ENCODE results near the gene GRK4.
"Not testable (repeated sequence)": the region's sequence is repeated elsewhere in the genome, so short reads cannot be mapped to it uniquely, and the experiment has no call there.

GRK4 gene

GRCh38 chr4:2942037-2942531 is 21.3 kb upstream of the GRK4 start:
- no peak for DNase-seq (ENCODE audit: low spot score)

DNA sequence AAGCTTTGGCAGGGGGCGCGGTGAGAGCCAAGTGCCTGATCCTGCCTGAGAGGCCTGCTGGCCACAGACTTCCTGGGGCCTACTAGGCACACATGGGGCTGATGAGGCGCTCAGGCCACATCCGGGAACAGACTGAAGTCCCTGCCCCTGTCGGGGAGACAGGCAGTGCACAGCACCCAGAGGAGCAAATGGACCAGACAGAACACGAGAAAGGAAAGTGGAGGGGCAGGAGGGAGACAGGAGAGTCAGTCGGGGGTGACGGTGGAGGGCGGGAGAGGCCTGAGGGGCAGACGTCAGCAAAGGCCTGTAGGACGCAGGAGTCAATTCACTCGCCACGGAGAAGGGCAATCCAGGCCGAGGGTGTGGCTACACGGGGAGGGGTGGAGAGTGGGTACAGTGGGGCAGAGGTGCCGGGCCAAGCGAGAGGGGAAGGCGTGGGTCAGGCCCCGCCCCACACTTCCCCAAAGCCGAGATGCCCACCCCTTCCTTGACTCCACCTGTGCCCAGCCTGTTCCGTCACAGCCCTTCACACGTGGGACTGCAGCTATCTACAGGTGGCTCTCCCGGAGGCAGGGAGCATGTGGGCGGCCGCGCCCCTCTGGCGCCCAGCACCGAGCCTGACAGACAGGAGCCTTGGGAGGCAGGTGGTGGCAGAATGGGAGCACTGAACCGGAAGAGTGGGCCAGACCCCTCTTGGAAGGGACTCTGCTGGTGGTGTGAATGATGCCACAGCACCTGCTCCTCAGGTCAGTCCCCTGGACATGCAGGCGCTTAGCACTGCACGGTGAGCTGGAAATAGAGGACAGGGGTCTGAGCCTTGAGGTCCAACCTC is 20.6 kb upstream of the GRK4 start:
- peak; percentile 32 for DNase-seq (ENCODE audit: low spot score)

GRCh38 chr4:2943364-2944090 is 19.8 kb upstream of the GRK4 start:
- DNase-seq (ENCODE audit: low spot score): no peak

DNA sequence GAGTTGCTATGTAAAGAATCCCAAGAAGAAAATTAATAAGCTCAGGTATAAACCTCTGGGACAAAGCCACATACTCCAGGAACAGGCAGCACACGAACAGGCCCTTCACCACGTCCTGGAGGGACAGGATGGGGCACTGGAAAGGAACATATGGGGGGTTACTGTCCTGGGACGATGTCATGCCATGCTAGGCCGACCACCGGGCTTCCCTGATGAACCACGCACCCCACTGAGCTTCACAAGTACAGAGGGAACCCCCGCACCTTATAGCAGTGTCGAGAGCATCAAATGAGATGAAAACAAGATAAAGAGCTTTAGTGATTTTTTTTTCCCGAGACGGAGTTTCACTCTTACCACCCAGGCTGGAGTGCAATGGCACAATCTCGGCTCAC is 19.3 kb upstream of the GRK4 start:
- no peak for DNase-seq (ENCODE audit: low spot score)

- DNase-seq (ENCODE audit: low spot score): no peak
Observed at GRCh38 chr4:2944586-2945526, 18.5 kb upstream of the GRK4 start.

DNA sequence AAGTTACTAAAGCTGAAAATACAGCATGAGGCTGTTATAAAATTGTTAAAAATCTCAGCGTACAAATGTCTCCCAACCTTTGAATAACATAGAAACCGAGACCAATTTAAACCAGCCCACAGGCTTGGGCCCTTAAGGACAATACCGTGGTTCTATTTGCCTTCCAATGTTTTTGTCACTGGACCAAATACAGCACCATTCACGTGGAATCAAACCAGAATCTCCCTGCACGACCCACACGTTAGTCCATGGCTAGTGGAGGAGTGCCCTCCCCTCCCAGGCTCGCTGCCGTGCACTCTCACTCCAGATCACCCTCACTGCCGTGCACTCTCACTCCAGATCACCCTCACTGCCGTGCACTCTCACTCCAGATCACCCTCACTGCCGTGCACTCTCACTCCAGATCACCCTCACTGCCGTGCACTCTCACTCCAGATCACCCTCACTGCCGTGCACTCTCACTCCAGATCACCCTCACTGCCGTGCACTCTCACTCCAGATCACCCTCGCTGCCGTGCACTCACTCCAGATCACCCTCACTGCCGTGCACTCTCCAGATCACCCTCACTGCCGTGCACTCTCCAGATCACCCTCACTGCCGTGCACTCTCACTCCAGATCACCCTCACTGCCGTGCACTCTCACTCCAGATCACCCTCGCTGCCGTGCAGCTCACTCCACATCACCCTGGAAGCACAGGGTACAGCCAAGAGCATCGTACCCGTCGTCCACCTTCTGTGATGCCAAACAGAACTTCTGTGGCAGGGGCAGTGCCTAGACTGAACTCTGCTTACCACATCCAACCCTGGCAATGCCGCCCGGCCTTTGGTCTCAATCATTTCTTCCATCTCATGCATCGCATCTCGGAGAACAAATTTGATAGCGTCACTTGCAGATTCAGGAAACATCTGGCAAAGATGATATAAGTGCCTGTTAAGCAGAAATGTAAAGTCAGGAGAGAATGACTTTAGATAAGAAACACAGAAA is 17.5 kb upstream of the GRK4 start:
- DNase-seq (ENCODE audit: low spot score): not testable (repeated sequence)

- no peak for DNase-seq (ENCODE audit: low spot score)
Observed at GRCh38 chr4:2946812-2947600, 16.4 kb upstream of the GRK4 start.

DNA sequence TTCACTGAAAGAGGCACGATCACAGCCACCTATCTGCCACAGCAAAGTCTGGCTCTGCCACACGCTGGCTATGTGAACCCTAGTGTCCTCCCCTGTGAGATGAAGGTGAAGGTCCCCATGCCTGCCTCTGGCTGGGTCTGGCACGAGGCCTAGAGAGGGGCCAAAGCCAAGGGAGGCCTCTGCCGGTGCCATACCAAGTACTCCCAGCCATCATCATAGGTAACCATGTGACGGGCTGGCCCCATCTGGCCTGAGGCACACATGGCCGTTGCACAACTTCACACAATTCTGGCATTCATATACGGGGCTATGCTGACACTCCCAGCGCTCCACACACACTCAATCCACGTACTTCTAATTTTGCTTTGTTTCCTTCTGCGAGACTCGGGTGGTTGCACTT is 15.4 kb upstream of the GRK4 start:
- DNase-seq (ENCODE audit: low spot score): no peak

DNA sequence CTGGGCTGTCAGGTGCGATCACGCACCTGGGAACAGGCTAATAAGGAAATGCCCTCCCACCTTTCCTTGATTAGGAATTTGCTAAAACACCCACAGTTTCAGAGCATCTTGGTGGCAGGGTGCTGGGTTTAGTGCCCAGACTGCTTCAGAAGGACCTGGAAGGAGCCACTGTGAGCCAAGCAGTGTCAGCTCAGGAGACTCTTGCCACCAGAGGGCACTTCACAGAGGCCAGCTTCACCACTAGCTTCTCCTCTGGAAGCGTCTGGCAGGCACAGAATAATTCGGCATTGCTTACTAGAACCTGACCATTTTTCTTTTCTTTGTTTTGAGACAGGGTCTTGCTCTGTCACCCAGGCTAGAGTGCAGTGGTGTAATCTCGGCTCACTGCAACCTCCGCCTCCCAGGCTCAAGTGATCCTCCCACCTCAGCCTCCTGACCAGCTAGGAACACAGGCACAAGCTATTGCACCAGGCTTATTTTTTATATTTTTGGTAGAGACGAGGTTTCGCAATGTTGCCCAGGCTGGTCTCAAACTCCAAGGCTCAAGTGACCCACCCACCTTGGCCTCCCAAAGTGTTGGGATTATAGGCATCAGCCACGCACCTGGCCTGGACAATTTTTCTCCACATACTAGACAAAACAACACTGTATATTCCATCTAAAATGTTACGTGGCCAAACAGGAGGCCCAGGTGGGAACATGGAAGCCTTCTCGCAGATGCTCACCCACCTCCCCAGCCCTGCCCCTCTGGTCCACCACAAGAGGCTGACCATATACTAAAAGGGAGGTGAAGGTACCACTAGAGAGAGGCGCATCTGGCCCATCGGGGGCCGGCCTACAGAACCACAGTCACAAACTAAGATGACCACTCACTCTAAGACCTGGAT is 14.2 kb upstream of the GRK4 start:
- peak; percentile 24 for DNase-seq (ENCODE audit: low spot score)

- no peak for DNase-seq (ENCODE audit: low spot score)
Observed at GRCh38 chr4:2949782-2950125, 13.6 kb upstream of the GRK4 start.

- no peak for DNase-seq (ENCODE audit: low spot score)
Observed at GRCh38 chr4:2950221-2950989, 13.0 kb upstream of the GRK4 start.

- no peak for DNase-seq (ENCODE audit: low spot score)
Observed at GRCh38 chr4:2953496-2953895, 9.9 kb upstream of the GRK4 start.

- DNase-seq (ENCODE audit: low spot score): peak; percentile 50
Observed at GRCh38 chr4:2954358-2955185, 8.8 kb upstream of the GRK4 start.

GRCh38 chr4:2955186-2956044 is 8.0 kb upstream of the GRK4 start:
- not testable (repeated sequence) for DNase-seq (ENCODE audit: low spot score)

DNA sequence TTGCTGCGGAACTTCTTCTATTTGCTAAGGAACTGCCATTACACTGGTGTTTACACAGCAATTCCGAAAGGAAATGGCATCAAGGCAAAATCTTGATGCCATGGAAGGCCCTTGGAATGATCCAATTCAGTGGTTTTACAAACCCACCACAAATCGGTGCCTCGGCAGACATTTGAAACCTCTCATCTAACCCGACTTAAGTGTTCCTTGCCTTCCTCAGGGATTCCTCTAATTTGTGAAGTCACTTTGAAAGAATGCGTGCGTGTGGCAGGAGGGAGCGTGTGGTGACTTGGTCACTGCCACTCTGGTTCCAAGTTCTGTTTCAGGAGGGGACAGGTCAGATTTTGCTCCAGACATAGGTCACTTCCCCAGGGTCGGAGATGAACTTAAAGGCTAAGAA is 4.9 kb upstream of the GRK4 start:
- DNase-seq (ENCODE audit: low spot score): no peak

GRCh38 chr4:2960450-2960849 is 2.9 kb upstream of the GRK4 start:
- DNase-seq (ENCODE audit: low spot score): not testable (repeated sequence)

DNA sequence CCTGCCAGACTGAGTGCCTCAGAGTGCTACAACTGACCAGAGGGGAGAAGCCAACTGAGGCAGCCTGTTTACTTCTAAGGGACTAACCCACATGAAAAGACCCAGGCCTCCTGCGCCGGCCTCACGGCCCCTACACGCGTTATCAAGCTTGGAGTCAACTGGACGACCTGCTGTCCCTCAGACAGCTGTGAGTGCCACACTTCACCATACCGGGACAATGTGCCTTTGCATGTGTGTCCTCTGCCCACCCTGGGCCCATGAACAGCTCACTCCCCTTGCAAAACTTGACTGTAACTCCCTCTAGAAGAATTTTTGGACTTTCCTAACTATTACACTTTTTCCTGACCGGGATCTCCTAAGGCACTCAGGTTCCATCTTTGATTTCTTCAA is 2.0 kb upstream of the GRK4 start:
- DNase-seq (ENCODE audit: low spot score): no peak
